GM12875 (cell line): ENCODE measurements around the gene DGKB.

Source experiments
- H3K4me3 ChIP-seq: one replicate; pipeline ENCODE4 v1.5.1; 2011; ENCODE audit warnings: low read depth, low read length, control low read depth
- TF ChIP-seq, protein P1 (sequence below): IDR thresholded peaks from 2 replicates; pipeline ENCODE4 v1.5.1; 2011; ENCODE audit warnings: low read depth, mild to moderate bottlenecking, control low read depth, inconsistent platforms, low read length, moderate library complexity, borderline replicate concordance; ENCODE audit not compliant: insufficient read depth

Gene DGKB

GRCh38 chr7:14403587-14403986 is 499.0 kb downstream of the DGKB start:
- no peak overlapping the region for H3K4me3 ChIP-seq
- TF ChIP-seq, protein P1, sequence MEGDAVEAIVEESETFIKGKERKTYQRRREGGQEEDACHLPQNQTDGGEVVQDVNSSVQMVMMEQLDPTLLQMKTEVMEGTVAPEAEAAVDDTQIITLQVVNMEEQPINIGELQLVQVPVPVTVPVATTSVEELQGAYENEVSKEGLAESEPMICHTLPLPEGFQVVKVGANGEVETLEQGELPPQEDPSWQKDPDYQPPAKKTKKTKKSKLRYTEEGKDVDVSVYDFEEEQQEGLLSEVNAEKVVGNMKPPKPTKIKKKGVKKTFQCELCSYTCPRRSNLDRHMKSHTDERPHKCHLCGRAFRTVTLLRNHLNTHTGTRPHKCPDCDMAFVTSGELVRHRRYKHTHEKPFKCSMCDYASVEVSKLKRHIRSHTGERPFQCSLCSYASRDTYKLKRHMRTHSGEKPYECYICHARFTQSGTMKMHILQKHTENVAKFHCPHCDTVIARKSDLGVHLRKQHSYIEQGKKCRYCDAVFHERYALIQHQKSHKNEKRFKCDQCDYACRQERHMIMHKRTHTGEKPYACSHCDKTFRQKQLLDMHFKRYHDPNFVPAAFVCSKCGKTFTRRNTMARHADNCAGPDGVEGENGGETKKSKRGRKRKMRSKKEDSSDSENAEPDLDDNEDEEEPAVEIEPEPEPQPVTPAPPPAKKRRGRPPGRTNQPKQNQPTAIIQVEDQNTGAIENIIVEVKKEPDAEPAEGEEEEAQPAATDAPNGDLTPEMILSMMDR, result no peak

DNA sequence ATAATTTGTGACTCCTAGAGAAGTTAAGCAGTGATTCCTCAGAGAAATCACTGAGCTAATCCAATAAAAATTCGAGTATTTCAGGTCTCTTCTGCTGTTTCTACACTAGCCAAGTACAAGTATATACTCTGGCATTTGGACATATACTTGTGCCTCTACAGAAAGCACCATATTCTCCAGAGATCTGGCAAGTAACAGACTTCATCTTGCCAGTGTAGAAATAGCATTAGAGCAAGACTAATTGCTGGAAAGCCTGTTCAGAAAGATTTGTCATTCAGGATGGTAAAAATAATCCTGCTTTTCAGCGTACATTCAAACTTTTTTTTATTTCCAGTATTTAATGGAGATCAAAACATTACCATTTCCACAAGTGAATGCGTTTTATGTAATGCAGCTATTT is 502.3 kb downstream of the DGKB start:
- TF ChIP-seq, protein P1, result no peak
- no peak overlapping the region for H3K4me3 ChIP-seq

- TF ChIP-seq, protein P1, result no peak
- H3K4me3 ChIP-seq, result no peak overlapping the region
These were observed 504.0 kb downstream of the DGKB start for GRCh38 chr7:14398526-14398925.

DNA sequence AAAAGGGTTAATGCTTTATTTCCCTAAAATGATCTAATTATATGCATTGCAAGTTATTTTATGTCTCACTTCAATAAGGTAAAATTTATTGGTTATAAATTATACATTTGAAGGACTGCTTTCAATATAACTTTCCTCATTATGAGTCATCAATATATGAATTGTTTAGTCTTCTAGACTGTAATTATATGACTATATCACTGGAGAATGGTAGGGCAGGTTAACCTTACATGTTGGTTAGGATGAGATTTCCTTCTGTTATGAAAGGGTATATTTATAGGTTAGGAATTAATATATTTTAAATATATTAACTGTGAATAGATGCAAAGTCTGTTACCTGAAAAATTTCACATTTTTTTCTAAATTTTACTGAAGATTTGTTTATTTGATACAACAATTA is 506.7 kb downstream of the DGKB start:
- TF ChIP-seq, protein P1, result no peak
- no peak overlapping the region for H3K4me3 ChIP-seq

- no peak overlapping the region for H3K4me3 ChIP-seq
- TF ChIP-seq, protein P1, result no peak
These were observed 507.8 kb downstream of the DGKB start for GRCh38 chr7:14394786-14395185.

- H3K4me3 ChIP-seq, result no peak overlapping the region
- TF ChIP-seq, protein P1, result no peak
These were observed 513.0 kb downstream of the DGKB start for GRCh38 chr7:14389595-14389994.

- no peak overlapping the region for H3K4me3 ChIP-seq
These were observed 513.4 kb downstream of the DGKB start for GRCh38 chr7:14389181-14389591.

More at GRCh38 chr7:14389181-14389591, 513.4 kb downstream of the DGKB start:
- TF ChIP-seq, protein P1, result no peak
